ENCODE results near the gene PRDM16.

GRCh38 chr1:3293563-3294080, 224.6 kb downstream of the PRDM16 start:
- TF ChIP-seq CTCF (conservative IDR thresholded peaks at IDR 0.05; ENCODE audit: low read depth, low read length) (no peak), EZH2phosphoT487 (IDR thresholded peaks at IDR 0.05; ENCODE audit: borderline replicate concordance, low read length) (no peak)
